ENCODE data around the gene LRP1.

- peak; percentile 56 for TF ChIP-seq CTCF (conservative IDR thresholded peaks at IDR 0.05; ENCODE audit: low read length)
- TF ChIP-seq EZH2phosphoT487 (IDR thresholded peaks at IDR 0.05; ENCODE audit: borderline replicate concordance), result no peak
These were observed 115.4 kb downstream of the LRP1 start for GRCh38 chr12:57243521-57244311.

Data from Loucy (cell line).